Fibroblast of peridontal ligament (primary cell): ENCODE measurements around the gene GPX6.
A peak's percentile ranks its signal among the peaks of the same experiment; 100 is the strongest.
"Not testable (repeated sequence)": the region's sequence is repeated elsewhere in the genome, so short reads cannot be mapped to it uniquely, and the experiment has no call there.

ENCODE experiments used
- DNase-seq: peaks from one replicate; pipeline ENCODE4 v3.0.0-alpha.2; 2010; ENCODE audit errors: extremely low read depth

GPX6 gene

GRCh38 chr6:28525496-28526039, 10.0 kb upstream of the GPX6 start, which contains the start of gene GPX5:
TSS of gene GPX5 (plus strand) at chr6:28525881. CDS start at chr6:28526014, 133 bp downstream.
- no peak for DNase-seq

- DNase-seq, result no peak
These were observed 7.6 kb upstream of the GPX6 start for GRCh38 chr6:28523241-28523622.

- no peak for DNase-seq
These were observed 7.1 kb upstream of the GPX6 start for GRCh38 chr6:28522594-28523240.

- no peak for DNase-seq
These were observed 2.4 kb upstream of the GPX6 start for GRCh38 chr6:28517964-28518363.

- not testable (repeated sequence) for DNase-seq
These were observed 3.2 kb downstream of the GPX6 start for GRCh38 chr6:28512387-28512786.

- no peak for DNase-seq
These were observed 3.8 kb downstream of the GPX6 start for GRCh38 chr6:28511628-28512300.

- no peak for DNase-seq
These were observed 8.7 kb downstream of the GPX6 start for GRCh38 chr6:28506807-28507475.

GRCh38 chr6:28505733-28506132, 9.9 kb downstream of the GPX6 start:
- no peak for DNase-seq

GRCh38 chr6:28502709-28503305, 12.8 kb downstream of the GPX6 start:
- not testable (repeated sequence) for DNase-seq

GRCh38 chr6:28502136-28502535, 13.5 kb downstream of the GPX6 start:
- DNase-seq, result not testable (repeated sequence)

- DNase-seq, result no peak
These were observed 14.3 kb downstream of the GPX6 start for GRCh38 chr6:28501259-28501658.

GRCh38 chr6:28497893-28498292, 17.7 kb downstream of the GPX6 start:
- no peak for DNase-seq

- DNase-seq, result no peak
These were observed 18.3 kb downstream of the GPX6 start for GRCh38 chr6:28497306-28497705.

GRCh38 chr6:28496099-28496779, 19.4 kb downstream of the GPX6 start:
- peak; percentile 6 for DNase-seq

GRCh38 chr6:28491984-28492317, 23.6 kb downstream of the GPX6 start:
- no peak for DNase-seq

GRCh38 chr6:28490205-28490890, 25.2 kb downstream of the GPX6 start:
- DNase-seq, result no peak

GRCh38 chr6:28489366-28490204, 26.0 kb downstream of the GPX6 start:
- peak; percentile 78 for DNase-seq

- DNase-seq, result peak; percentile 89
These were observed 26.7 kb downstream of the GPX6 start for GRCh38 chr6:28488916-28489365.

- DNase-seq, result no peak
These were observed 28.4 kb downstream of the GPX6 start for GRCh38 chr6:28486988-28487742.
